CD4-positive, alpha-beta T cell (primary cell): ENCODE measurements around the gene ADGRL3. TPM values are rescaled to one million over a fixed set of nuclear protein-coding genes. Genes with fewer than 3 reads are reported as not detected.

Experiments
- ATAC-seq: fragments of 200-7000 bp; cut with Tn5 transposase; one replicate; pipeline ENCODE4 v1.10.0; 2022; ENCODE audit warnings: mild to moderate bottlenecking; ENCODE audit not compliant: poor library complexity
- CTCF ChIA-PET: fragments of 350-600 bp; sonication (Branson Sonifier 250); formaldehyde crosslinking; loops from one replicate; lab custom pipeline; 2021; ENCODE audit warnings: antibody characterized with exemption, inconsistent platforms; lab: Charles Lee
- POLR2A ChIA-PET: fragments of 350-600 bp; sonication (Branson Sonifier 250); formaldehyde crosslinking; loops from one replicate; lab custom pipeline; 2021; ENCODE audit warnings: antibody characterized with exemption, inconsistent platforms; lab: Charles Lee
- DNase-seq, 14 experiments: peaks; one replicate each; pipeline ENCODE4 v3.0.0-alpha.2; 2013 to 2020; ENCODE audit warnings: mixed read lengths in 2 of 14
- H3K27ac ChIP-seq, 2 donors: one replicate each; pipeline versions ENCODE4 v1.5.1 to v1.7.0; 2013; ENCODE audit warnings: low read length in 2 of 2, low read depth in 1 of 2, mild to moderate bottlenecking in 1 of 2
- H3K27me3 ChIP-seq, 2 experiments: 1 replicate in 1 of 2; 2 replicates in 1 of 2; pipeline versions ENCODE4 v1.6.1 to v1.7.0; 2013; ENCODE audit warnings: low read length in 2 of 2, control low read depth in 1 of 2, mild to moderate bottlenecking in 1 of 2, moderate library complexity in 1 of 2; ENCODE audit not compliant: insufficient read depth in 2 of 2, control insufficient read depth in 1 of 2
- H3K36me3 ChIP-seq: one replicate; pipeline ENCODE4 v1.6.1; 2013; ENCODE audit warnings: low read length, control low read depth; ENCODE audit not compliant: insufficient read depth
- H3K4me1 ChIP-seq: one replicate; pipeline ENCODE4 v1.6.1; 2013; ENCODE audit warnings: low read length, control low read depth; ENCODE audit not compliant: insufficient read depth
- H3K4me3 ChIP-seq: one replicate; pipeline ENCODE4 v1.5.1; 2013; ENCODE audit warnings: mild to moderate bottlenecking, low read length, moderate library complexity
- H3K9me3 ChIP-seq, 2 experiments: 1 replicate in 1 of 2; 2 replicates in 1 of 2; pipeline versions ENCODE4 v1.6.1 to v1.7.0; 2013; ENCODE audit warnings: low read length in 2 of 2, mild to moderate bottlenecking in 2 of 2, control low read depth in 1 of 2, moderate library complexity in 1 of 2; ENCODE audit not compliant: control insufficient read depth in 1 of 2, insufficient read depth in 1 of 2
- H3K27ac Mint-ChIP-seq: one replicate; pipeline ENCODE4 v1.8.0; 2020; ENCODE audit warnings: mixed read lengths
- H3K27me3 Mint-ChIP-seq: one replicate; pipeline ENCODE4 v1.8.0; 2021; ENCODE audit warnings: mixed read lengths
- H3K36me3 Mint-ChIP-seq: one replicate; pipeline ENCODE4 v1.8.0; 2021; ENCODE audit warnings: low read depth, mixed read lengths
- H3K4me1 Mint-ChIP-seq: one replicate; pipeline ENCODE4 v1.8.0; 2021; ENCODE audit warnings: low read depth, mixed read lengths
- H3K4me3 Mint-ChIP-seq: one replicate; pipeline ENCODE4 v1.8.0; 2020; ENCODE audit warnings: mild to moderate bottlenecking, mixed read lengths
- H3K9me3 Mint-ChIP-seq: one replicate; pipeline ENCODE4 v1.8.0; 2020; ENCODE audit warnings: mixed read lengths
- intact Hi-C, 2 experiments: fragments of 100-400 bp; cut with DNase I in 1 of 2; cut with micrococcal nuclease in 1 of 2; formaldehyde crosslinking; loops; one replicate each; pipeline versions ENCODE4 v1.15.1 to v1.9.0; 2023 to 2025; cut with DNase I, micrococcal nuclease
- total RNA-seq, 174 experiments: library from RNA in 2 of 174; stranded (reverse) in 2 of 174; gene quantifications; one replicate each; pipeline ENCODE4 v1.2.3 and lab custom pipeline; 2021 to 2026
- TF ChIP-seq, protein P1 (sequence below): fragments of 200-600 bp; IDR thresholded peaks from one replicate; pipeline ENCODE4 v1.8.0; 2022; ENCODE audit warnings: antibody characterized with exemption, mild to moderate bottlenecking

Gene ADGRL3
- total RNA-seq, 2 experiments from 2014 or later, result not detected

- ChIA-PET CTCF (no interaction called here), POLR2A (no interaction called here)
- H3K36me3 Mint-ChIP-seq, result no peaks in the 10 kb centered on the region
- no peak overlapping the region for H3K27ac Mint-ChIP-seq
- Histone ChIP-seq H3K27ac (no peak overlapping the region), H3K36me3 (no peaks in the 10 kb centered on the region), H3K27me3 (peaks cover 25 to 43% of the 10 kb centered on the region in 2 experiments), H3K4me1 (no peaks in the 10 kb centered on the region), H3K4me3 (no peak overlapping the region), H3K9me3 (peaks cover 0 to 34% of the 10 kb centered on the region in 2 experiments)
- H3K4me3 Mint-ChIP-seq, result no peak overlapping the region
- no peaks in the 10 kb centered on the region for H3K4me1 Mint-ChIP-seq
- ATAC-seq, result no peak
- H3K27me3 Mint-ChIP-seq, result peaks cover 45% of the 10 kb centered on the region
- intact Hi-C loops, result no loop called here
- TF ChIP-seq, protein P1, sequence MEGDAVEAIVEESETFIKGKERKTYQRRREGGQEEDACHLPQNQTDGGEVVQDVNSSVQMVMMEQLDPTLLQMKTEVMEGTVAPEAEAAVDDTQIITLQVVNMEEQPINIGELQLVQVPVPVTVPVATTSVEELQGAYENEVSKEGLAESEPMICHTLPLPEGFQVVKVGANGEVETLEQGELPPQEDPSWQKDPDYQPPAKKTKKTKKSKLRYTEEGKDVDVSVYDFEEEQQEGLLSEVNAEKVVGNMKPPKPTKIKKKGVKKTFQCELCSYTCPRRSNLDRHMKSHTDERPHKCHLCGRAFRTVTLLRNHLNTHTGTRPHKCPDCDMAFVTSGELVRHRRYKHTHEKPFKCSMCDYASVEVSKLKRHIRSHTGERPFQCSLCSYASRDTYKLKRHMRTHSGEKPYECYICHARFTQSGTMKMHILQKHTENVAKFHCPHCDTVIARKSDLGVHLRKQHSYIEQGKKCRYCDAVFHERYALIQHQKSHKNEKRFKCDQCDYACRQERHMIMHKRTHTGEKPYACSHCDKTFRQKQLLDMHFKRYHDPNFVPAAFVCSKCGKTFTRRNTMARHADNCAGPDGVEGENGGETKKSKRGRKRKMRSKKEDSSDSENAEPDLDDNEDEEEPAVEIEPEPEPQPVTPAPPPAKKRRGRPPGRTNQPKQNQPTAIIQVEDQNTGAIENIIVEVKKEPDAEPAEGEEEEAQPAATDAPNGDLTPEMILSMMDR, result no peak
- peaks cover 4% of the 10 kb centered on the region for H3K9me3 Mint-ChIP-seq
- DNase-seq, result no peak
Observed at GRCh38 chr4:61201961-61202637, 2.0 kb downstream of the ADGRL3 start.

- Histone ChIP-seq H3K36me3 (no peaks in the 10 kb centered on the region), H3K27me3 (peaks cover 25 to 43% of the 10 kb centered on the region in 2 experiments), H3K27ac (no peak overlapping the region), H3K4me3 (no peak overlapping the region), H3K4me1 (no peaks in the 10 kb centered on the region), H3K9me3 (peaks cover 0 to 34% of the 10 kb centered on the region in 2 experiments)
- Mint-ChIP-seq H3K36me3 (no peaks in the 10 kb centered on the region), H3K4me3 (no peak overlapping the region), H3K27me3 (peaks cover 45% of the 10 kb centered on the region), H3K9me3 (peaks cover 4% of the 10 kb centered on the region), H3K27ac (no peak overlapping the region), H3K4me1 (no peaks in the 10 kb centered on the region)
- ATAC-seq, result no peak
- ChIA-PET POLR2A (no interaction called here), CTCF (no interaction called here)
- DNase-seq, result no peak
- intact Hi-C loops, result no loop called here
- TF ChIP-seq, protein P1, result no peak
Observed at GRCh38 chr4:61202638-61203435, 2.7 kb downstream of the ADGRL3 start.

DNA sequence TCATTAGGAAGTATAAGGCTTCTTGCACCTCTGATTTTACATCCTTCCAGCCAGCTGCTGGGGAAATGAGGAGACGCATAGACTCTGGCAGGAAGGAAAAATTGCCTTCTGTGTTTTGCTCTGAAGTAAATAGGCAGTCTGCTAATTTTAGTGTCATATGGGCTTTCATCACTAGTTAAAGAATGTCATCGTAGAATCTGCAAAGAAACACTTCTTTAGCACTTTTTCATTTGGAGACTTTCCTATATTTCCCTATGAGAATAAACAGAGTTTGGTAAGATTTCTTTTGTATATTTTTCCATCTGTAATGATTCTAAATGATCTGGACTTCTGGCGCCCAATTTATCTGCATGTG, 3.3 kb downstream of the ADGRL3 start:
- intact Hi-C loops, result no loop called here
- Mint-ChIP-seq H3K36me3 (no peaks in the 10 kb centered on the region), H3K27me3 (peaks cover 45% of the 10 kb centered on the region), H3K4me1 (no peaks in the 10 kb centered on the region), H3K27ac (no peak overlapping the region), H3K4me3 (no peak overlapping the region), H3K9me3 (peaks cover 6% of the 10 kb centered on the region)
- no peak overlapping the region for H3K4me3 ChIP-seq
- ChIA-PET POLR2A (no interaction called here), CTCF (no interaction called here)
- no peak overlapping the region for H3K27ac ChIP-seq
- DNase-seq (no peak), ATAC-seq (no peak)
- TF ChIP-seq, protein P1, result no peak
- H3K27me3 ChIP-seq, result peaks cover 25 to 43% of the 10 kb centered on the region in 2 experiments
- no peaks in the 10 kb centered on the region for H3K4me1 ChIP-seq
- H3K9me3 ChIP-seq, result peaks cover 0 to 34% of the 10 kb centered on the region in 2 experiments
- H3K36me3 ChIP-seq, result no peaks in the 10 kb centered on the region
